Stomach (tissue), 9 donors: Measurements from ENCODE around the gene RBM6. TPM values are rescaled to one million over a fixed set of nuclear protein-coding genes. Genes with fewer than 3 reads are reported as not detected.
A peak's percentile ranks its signal among the peaks of the same experiment; 100 is the strongest.
"Not testable (repeated sequence)": the region's sequence is repeated elsewhere in the genome, so short reads cannot be mapped to it uniquely, and the experiment has no call there.

Experiments
- DNase-seq, 2 donors: peaks; one replicate each; pipeline versions ENCODE4 v3.0.0 to v3.0.0-alpha.2; 2013 to 2019
- H3K27ac ChIP-seq, 5 donors: fragments of 200-600 bp in 4 of 5; sonication (generic) in 4 of 5; one replicate each; pipeline ENCODE4 v1.5.1; 2013 to 2019; ENCODE audit warnings: mild to moderate bottlenecking in 1 of 5, moderate library complexity in 1 of 5
- H3K27me3 ChIP-seq, 3 donors: fragments of 200-600 bp; sonication (generic); one replicate each; pipeline ENCODE4 v1.5.1; 2017 to 2019; ENCODE audit warnings: mixed run types in 1 of 3
- H3K36me3 ChIP-seq, 4 donors: fragments of 200-600 bp; sonication (generic); 1 replicate in 3 of 4; 2 replicates in 1 of 4; pipeline ENCODE4 v1.5.1; 2016 to 2019
- H3K4me1 ChIP-seq, 4 donors: fragments of 200-600 bp; sonication (generic); one replicate each; pipeline ENCODE4 v1.5.1; 2016 to 2019
- H3K4me3 ChIP-seq, 4 donors: fragments of 200-600 bp; sonication (generic) in 3 of 4; one replicate each; pipeline ENCODE4 v1.5.1; 2016 to 2019; ENCODE audit warnings: mild to moderate bottlenecking in 1 of 4
- H3K9me3 ChIP-seq, 4 donors: fragments of 200-600 bp; sonication (generic); one replicate each; pipeline ENCODE4 v1.5.1; 2016 to 2019
- EP300 ChIP-seq: sonication (generic); formaldehyde crosslinking; IDR thresholded peaks from one replicate; pipeline ENCODE4 v1.6.1; 2017; ENCODE audit warnings: antibody characterized with exemption
- POLR2A ChIP-seq, 4 donors: fragments of 450-650 bp; IDR thresholded peaks; one replicate each; pipeline ENCODE4 v1.6.1; 2016; ENCODE audit warnings: antibody characterized with exemption in 4 of 4, control low read depth in 2 of 4, mild to moderate bottlenecking in 1 of 4, moderate library complexity in 1 of 4
- POLR2AphosphoS5 ChIP-seq, 3 donors: sonication (generic); formaldehyde crosslinking; IDR thresholded peaks; one replicate each; pipeline ENCODE4 v1.6.1; 2016; ENCODE audit warnings: antibody characterized with exemption in 3 of 3
- WGBS, 5 donors: extraction: QIAGEN DNeasy Blood & Tissue Kit in 3 of 5; methylation state at CpG; one replicate each; pipeline versions ENCODE4 v1.1.5 to v1.1.7; 2013 to 2018; 5-methylcytosine and 5-hydroxymethylcytosine counted together
- intact Hi-C: fragments of 100-400 bp; cut with DNase I; formaldehyde crosslinking; loops from one replicate; pipeline ENCODE4 v1.15.1; 2023; ENCODE audit warnings: low total_unique reads
- polyA plus RNA-seq, 3 donors: library from polyadenylated mRNA; stranded (reverse); fragments of 200-250 nt; gene quantifications; one replicate each; pipeline ENCODE4 v1.2.3, GENCODE V29; 2013
- total RNA-seq, 5 donors: library from RNA; depleted of rRNA; stranded (reverse); fragments of >200 nt; gene quantifications; one replicate each; pipeline versions ENCODE4 v1.1.0 to v1.2.3, GENCODE V29; 2014 to 2016
- TF ChIP-seq, protein P1 (sequence below), 7 experiments: fragments of 450-650 bp in 4 of 7; fragments of 200-600 bp in 3 of 7; sonication (generic) in 3 of 7; IDR thresholded peaks; one replicate each; pipeline ENCODE4 v1.5.1; 2016 to 2019; ENCODE audit warnings: antibody characterized with exemption in 7 of 7, control low read depth in 2 of 7, mild to moderate bottlenecking in 1 of 7
- donor health status: healthy with polysubstance abuse.
- donor health status: Bipolar disorder and iron deficiency.
- donor health status: healthy.

Gene RBM6
- total and polyA plus RNA-seq, 8 donors = 87.0 to 239 (median 133) TPM

DNA sequence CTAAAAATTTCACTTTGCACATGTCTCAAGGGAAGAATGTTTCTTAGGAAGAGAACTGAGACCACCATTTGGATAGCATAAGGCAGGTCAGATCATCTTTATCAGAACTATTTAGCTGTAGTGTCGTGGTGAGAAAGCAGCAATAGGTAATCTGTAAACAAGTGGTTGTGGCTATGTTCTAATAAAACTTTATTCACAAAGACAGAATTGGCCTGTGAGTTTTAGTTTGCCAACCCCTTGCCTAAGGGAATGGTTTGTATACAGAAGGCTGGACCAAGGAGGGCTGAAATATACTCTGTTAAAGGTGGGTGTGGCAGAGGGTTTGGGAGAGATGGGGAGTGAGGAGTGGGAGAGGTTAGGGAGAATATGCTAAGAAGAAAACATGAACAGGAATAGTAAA, 138.1 kb downstream of the RBM6 start:
- Histone ChIP-seq H3K9me3 (no peaks in the 10 kb centered on the region), H3K4me1 (no peaks in the 10 kb centered on the region), H3K27ac (no peak overlapping the region), H3K36me3 (peaks cover 36 to 54% (median 50%) of the 10 kb centered on the region in 4 donors), H3K27me3 (no peaks in the 10 kb centered on the region), H3K4me3 (no peak overlapping the region)
- intact Hi-C loops = no loop called here
- TF ChIP-seq, protein P1, sequence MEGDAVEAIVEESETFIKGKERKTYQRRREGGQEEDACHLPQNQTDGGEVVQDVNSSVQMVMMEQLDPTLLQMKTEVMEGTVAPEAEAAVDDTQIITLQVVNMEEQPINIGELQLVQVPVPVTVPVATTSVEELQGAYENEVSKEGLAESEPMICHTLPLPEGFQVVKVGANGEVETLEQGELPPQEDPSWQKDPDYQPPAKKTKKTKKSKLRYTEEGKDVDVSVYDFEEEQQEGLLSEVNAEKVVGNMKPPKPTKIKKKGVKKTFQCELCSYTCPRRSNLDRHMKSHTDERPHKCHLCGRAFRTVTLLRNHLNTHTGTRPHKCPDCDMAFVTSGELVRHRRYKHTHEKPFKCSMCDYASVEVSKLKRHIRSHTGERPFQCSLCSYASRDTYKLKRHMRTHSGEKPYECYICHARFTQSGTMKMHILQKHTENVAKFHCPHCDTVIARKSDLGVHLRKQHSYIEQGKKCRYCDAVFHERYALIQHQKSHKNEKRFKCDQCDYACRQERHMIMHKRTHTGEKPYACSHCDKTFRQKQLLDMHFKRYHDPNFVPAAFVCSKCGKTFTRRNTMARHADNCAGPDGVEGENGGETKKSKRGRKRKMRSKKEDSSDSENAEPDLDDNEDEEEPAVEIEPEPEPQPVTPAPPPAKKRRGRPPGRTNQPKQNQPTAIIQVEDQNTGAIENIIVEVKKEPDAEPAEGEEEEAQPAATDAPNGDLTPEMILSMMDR (IDR thresholded peaks at IDR 0.05) = no peak
- TF ChIP-seq POLR2A (IDR thresholded peaks at IDR 0.05) (no peak), POLR2AphosphoS5 (IDR thresholded peaks at IDR 0.05) (no peak), EP300 (no peak)
- 81 to 100% (median 97%) methylated on average over 1 of the region's 1 CpG for WGBS, 5 donors
- no peak for DNase-seq

- intact Hi-C loops = no loop called here
- TF ChIP-seq POLR2A (IDR thresholded peaks at IDR 0.05) (no peak), EP300 (no peak), POLR2AphosphoS5 (IDR thresholded peaks at IDR 0.05) (no peak)
- TF ChIP-seq, protein P1 (IDR thresholded peaks at IDR 0.05) = no peak
Measured at GRCh38 chr3:50078622-50079021, 138.7 kb downstream of the RBM6 start.

GRCh38 chr3:50084951-50085350, 145.0 kb downstream of the RBM6 start:
- WGBS, 5 donors = 91 to 100% (median 96%) methylated on average over 5 to 19 of the region's 33 CpGs; no CpG with 5 or more reads in 1 of the 5 donors
- H3K27me3 ChIP-seq, H3K4me3 ChIP-seq, H3K27ac ChIP-seq, H3K9me3 ChIP-seq, DNase-seq, H3K4me1 ChIP-seq, intact Hi-C loops, H3K36me3 ChIP-seq: not testable (repeated sequence)

More at GRCh38 chr3:50078622-50079021, 138.7 kb downstream of the RBM6 start:
- WGBS, 5 donors = 39 to 59% (median 52%) methylated on average over 1 of the region's 1 CpG
- no peak for DNase-seq
- Histone ChIP-seq H3K36me3 (peaks cover 31 to 49% (median 45%) of the 10 kb centered on the region in 4 donors), H3K4me1 (no peaks in the 10 kb centered on the region), H3K27me3 (no peaks in the 10 kb centered on the region), H3K4me3 (no peak overlapping the region), H3K27ac (no peak overlapping the region), H3K9me3 (no peaks in the 10 kb centered on the region)

DNA sequence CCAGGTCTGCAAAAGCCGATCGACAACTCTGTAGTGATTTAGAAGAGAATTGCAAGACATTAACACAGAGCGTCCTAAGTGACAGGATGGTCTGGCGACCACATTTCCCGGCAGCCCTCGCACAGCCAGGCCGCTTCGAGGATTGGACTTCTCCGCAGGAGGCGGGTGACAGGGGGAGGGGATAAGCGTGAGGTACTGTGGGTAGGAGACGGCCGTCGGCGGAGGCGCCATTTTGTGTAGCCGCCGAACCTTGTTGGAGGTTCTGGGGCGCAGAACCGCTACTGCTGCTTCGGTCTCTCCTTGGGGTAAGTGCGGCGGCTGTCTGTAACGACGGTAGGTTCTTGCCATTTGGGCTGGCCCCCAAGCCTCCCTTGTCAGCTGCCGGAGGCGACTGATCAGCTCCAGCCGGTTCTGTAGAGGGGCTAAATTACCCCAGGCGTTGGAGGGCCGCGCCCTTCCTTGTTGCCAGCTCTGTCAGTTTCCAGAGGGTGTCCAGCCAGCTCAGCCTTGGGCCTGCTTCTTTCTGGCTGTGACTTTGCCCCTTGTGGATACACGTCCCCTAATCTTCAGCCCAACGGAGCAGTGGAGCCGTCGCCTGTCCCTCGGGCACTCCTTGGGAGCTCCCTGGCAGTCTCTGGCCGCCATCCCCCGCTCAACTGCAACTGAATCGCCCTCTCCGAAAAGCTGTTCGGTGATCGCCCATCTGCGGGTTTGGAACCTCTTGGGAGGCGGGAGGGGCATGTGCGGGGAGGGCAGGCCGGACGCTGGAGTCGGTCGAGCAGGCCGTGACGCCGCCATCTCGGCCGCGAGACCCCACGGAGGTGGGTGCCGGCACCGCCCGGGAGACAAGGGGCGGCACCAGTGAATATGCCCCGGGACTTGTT, 149.0 kb downstream of the RBM6 start, which contains the start of gene RBM5:
Gene RBM5, plus strand, starts transcription at position 195 of the 884 bp plus-strand sequence. CDS start 1,516 bp downstream, outside the sequence.
- peak within 1 kb of the TSS; percentile 93 to 96 (median 95) for H3K27ac ChIP-seq
- peak; percentile 92 to 98 for DNase-seq
- TF ChIP-seq POLR2AphosphoS5 (IDR thresholded peaks at IDR 0.05) (peak; percentile 84 to 94 (median 85)), POLR2A (IDR thresholded peaks at IDR 0.05) (no peak)
- peaks cover 33 to 39% (median 36%) of the 10 kb centered on the region in 4 donors for H3K36me3 ChIP-seq
- H3K9me3 ChIP-seq = no peaks in the 10 kb centered on the region
- peaks cover 19 to 33% (median 27%) of the 10 kb centered on the region in 4 donors for H3K4me1 ChIP-seq
- 0 to 1% (median 1%) methylated on average over 37 to 61 of the region's 61 CpGs for WGBS, 5 donors
- peak within 1 kb of the TSS; percentile 76 to 100 (median 88) for H3K4me3 ChIP-seq
- no peaks in the 10 kb centered on the region for H3K27me3 ChIP-seq
- intact Hi-C loops = no loop called here

- TF ChIP-seq POLR2AphosphoS5 (IDR thresholded peaks at IDR 0.05) (no peak), POLR2A (IDR thresholded peaks at IDR 0.05) (no peak), EP300 (no peak)
- TF ChIP-seq, protein P1 (IDR thresholded peaks at IDR 0.05) = no peak
Measured at GRCh38 chr3:50089609-50089945, 149.6 kb downstream of the RBM6 start.

More at GRCh38 chr3:50089609-50089945, 149.6 kb downstream of the RBM6 start:
- no peak for DNase-seq
- H3K27me3 ChIP-seq = no peaks in the 10 kb centered on the region
- H3K4me1 ChIP-seq = peaks cover 19 to 38% (median 29%) of the 10 kb centered on the region in 4 donors
- peak overlapping the region; percentile 76 to 100 (median 88) for H3K4me3 ChIP-seq
- peaks cover 39 to 46% (median 43%) of the 10 kb centered on the region in 4 donors for H3K36me3 ChIP-seq
- peak overlapping the region; percentile 93 to 96 (median 95) for H3K27ac ChIP-seq
- intact Hi-C loops = no loop called here
- WGBS, 5 donors = 0 to 1% (median 0%) methylated on average over 14 to 16 of the region's 16 CpGs
- no peaks in the 10 kb centered on the region for H3K9me3 ChIP-seq
